Urinary bladder (tissue), 4 donors: ENCODE data around the gene CCDC3. TPM values are rescaled to one million over a fixed set of nuclear protein-coding genes. Genes with fewer than 3 reads are reported as not detected.

ENCODE experiments used
- DNase-seq: peaks from one replicate; pipeline ENCODE4 v3.0.0-alpha.2; 2015; ENCODE audit errors: extremely low spot score
- H3K27ac ChIP-seq: one replicate; pipeline ENCODE4 v1.5.1; 2013; ENCODE audit warnings: low read depth, mild to moderate bottlenecking, moderate library complexity
- H3K36me3 ChIP-seq: one replicate; pipeline ENCODE4 v1.6.1; 2013; ENCODE audit warnings: mild to moderate bottlenecking, moderate library complexity; ENCODE audit not compliant: insufficient read depth
- H3K4me1 ChIP-seq: one replicate; pipeline ENCODE4 v1.6.1; 2013; ENCODE audit warnings: mild to moderate bottlenecking, moderate library complexity; ENCODE audit not compliant: insufficient read depth
- H3K4me3 ChIP-seq: one replicate; pipeline ENCODE4 v1.5.1; 2013; ENCODE audit warnings: low read depth, low read length
- WGBS: extraction: QIAGEN DNeasy Blood & Tissue Kit; methylation state at CpG from one replicate; pipeline ENCODE4 v1.1.7; 2013; 5-methylcytosine and 5-hydroxymethylcytosine counted together
- polyA plus RNA-seq: library from polyadenylated mRNA; stranded (reverse); fragments of 200-250 nt; gene quantifications from one replicate; pipeline ENCODE4 v1.2.3, GENCODE V29; 2013
- total RNA-seq: library from RNA; depleted of rRNA; stranded (reverse); fragments of >200 nt; gene quantifications from one replicate; pipeline ENCODE4 v1.2.3, GENCODE V29; 2014
- donor health status: healthy with polysubstance abuse.
- donor health status: healthy.

CCDC3 gene
- total and polyA plus RNA-seq, 2 donors = 22.5 to 30.6 TPM

GRCh38 chr10:12898271-12898670 is 103.2 kb downstream of the CCDC3 start:
- Histone ChIP-seq H3K27ac (no peak overlapping the region), H3K4me1 (no peaks in the 10 kb centered on the region), H3K36me3 (no peaks in the 10 kb centered on the region), H3K4me3 (no peak overlapping the region)
- 93% methylated on average over 24 of the region's 24 CpGs for WGBS
- DNase-seq = no peak

- 93% methylated on average over 6 of the region's 6 CpGs for WGBS
- H3K36me3 ChIP-seq = no peaks in the 10 kb centered on the region
- H3K4me1 ChIP-seq = no peaks in the 10 kb centered on the region
- no peak overlapping the region for H3K27ac ChIP-seq
- no peak for DNase-seq
- H3K4me3 ChIP-seq = no peak overlapping the region
Observed at GRCh38 chr10:12897278-12897677, 104.2 kb downstream of the CCDC3 start.

- Histone ChIP-seq H3K36me3 (no peaks in the 10 kb centered on the region), H3K27ac (no peak overlapping the region), H3K4me1 (no peaks in the 10 kb centered on the region), H3K4me3 (no peak overlapping the region)
- no peak for DNase-seq
- WGBS = 95% methylated on average over 5 of the region's 5 CpGs
Observed at GRCh38 chr10:12896251-12896650, 105.3 kb downstream of the CCDC3 start.

- Histone ChIP-seq H3K4me3 (no peak overlapping the region), H3K27ac (no peak overlapping the region), H3K36me3 (no peaks in the 10 kb centered on the region), H3K4me1 (no peaks in the 10 kb centered on the region)
- no peak for DNase-seq
Observed at GRCh38 chr10:12892924-12893323, 108.6 kb downstream of the CCDC3 start.

- DNase-seq = no peak
Observed at GRCh38 chr10:12890958-12891357, 110.6 kb downstream of the CCDC3 start.

GRCh38 chr10:12888470-12888869 is 113.0 kb downstream of the CCDC3 start:
- no peaks in the 10 kb centered on the region for H3K4me1 ChIP-seq
- DNase-seq = no peak
- no peak overlapping the region for H3K4me3 ChIP-seq
- no peak overlapping the region for H3K27ac ChIP-seq
- H3K36me3 ChIP-seq = no peaks in the 10 kb centered on the region
- 66% methylated on average over 2 of the region's 2 CpGs for WGBS

More at GRCh38 chr10:12890958-12891357, 110.6 kb downstream of the CCDC3 start:
- Histone ChIP-seq H3K4me3 (no peak overlapping the region), H3K36me3 (no peaks in the 10 kb centered on the region), H3K4me1 (no peaks in the 10 kb centered on the region), H3K27ac (no peak overlapping the region)
- WGBS = 62% methylated on average over 3 of the region's 3 CpGs

GRCh38 chr10:12887780-12888179 is 113.7 kb downstream of the CCDC3 start:
- Histone ChIP-seq H3K36me3 (no peaks in the 10 kb centered on the region), H3K4me1 (no peaks in the 10 kb centered on the region), H3K27ac (no peak overlapping the region), H3K4me3 (no peak overlapping the region)
- no peak for DNase-seq
- WGBS = 71% methylated on average over 3 of the region's 3 CpGs

- DNase-seq = no peak
- WGBS = 85% methylated on average over 6 of the region's 6 CpGs
- no peaks in the 10 kb centered on the region for H3K4me1 ChIP-seq
- H3K4me3 ChIP-seq = no peak overlapping the region
- H3K36me3 ChIP-seq = no peaks in the 10 kb centered on the region
- no peak overlapping the region for H3K27ac ChIP-seq
Observed at GRCh38 chr10:12884851-12885250, 116.7 kb downstream of the CCDC3 start.

GRCh38 chr10:12880423-12880822 is 121.1 kb downstream of the CCDC3 start:
- no peak for DNase-seq
- Histone ChIP-seq H3K4me1 (no peaks in the 10 kb centered on the region), H3K4me3 (no peak overlapping the region), H3K27ac (no peak overlapping the region), H3K36me3 (no peaks in the 10 kb centered on the region)

GRCh38 chr10:12877150-12877549 is 124.4 kb downstream of the CCDC3 start:
- H3K36me3 ChIP-seq = no peaks in the 10 kb centered on the region
- no peak for DNase-seq
- WGBS = 81% methylated on average over 3 of the region's 3 CpGs

GRCh38 chr10:12876266-12876665 is 125.2 kb downstream of the CCDC3 start:
- 93% methylated on average over 5 of the region's 5 CpGs for WGBS
- Histone ChIP-seq H3K36me3 (no peaks in the 10 kb centered on the region), H3K27ac (no peak overlapping the region), H3K4me1 (no peaks in the 10 kb centered on the region), H3K4me3 (no peak overlapping the region)
- no peak for DNase-seq

More at GRCh38 chr10:12877150-12877549, 124.4 kb downstream of the CCDC3 start:
- Histone ChIP-seq H3K4me1 (no peaks in the 10 kb centered on the region), H3K4me3 (no peak overlapping the region), H3K27ac (no peak overlapping the region)

GRCh38 chr10:12875100-12875499 is 126.4 kb downstream of the CCDC3 start:
- H3K27ac ChIP-seq = no peak overlapping the region
- H3K4me3 ChIP-seq = no peak overlapping the region
- no peaks in the 10 kb centered on the region for H3K36me3 ChIP-seq
- no peaks in the 10 kb centered on the region for H3K4me1 ChIP-seq
- peak; percentile 43 for DNase-seq
- WGBS = 31% methylated on average over 5 of the region's 5 CpGs

- WGBS = 95% methylated on average over 6 of the region's 6 CpGs
- Histone ChIP-seq H3K4me1 (no peaks in the 10 kb centered on the region), H3K36me3 (no peaks in the 10 kb centered on the region), H3K27ac (no peak overlapping the region), H3K4me3 (no peak overlapping the region)
- DNase-seq = no peak
Observed at GRCh38 chr10:12874501-12874900, 127.0 kb downstream of the CCDC3 start.

GRCh38 chr10:12873172-12873571 is 128.3 kb downstream of the CCDC3 start:
- H3K4me3 ChIP-seq = no peak overlapping the region
- no peaks in the 10 kb centered on the region for H3K4me1 ChIP-seq
- H3K27ac ChIP-seq = no peak overlapping the region
- no peaks in the 10 kb centered on the region for H3K36me3 ChIP-seq
- 37% methylated on average over 8 of the region's 8 CpGs for WGBS
- DNase-seq = no peak

- Histone ChIP-seq H3K4me1 (no peaks in the 10 kb centered on the region), H3K27ac (no peak overlapping the region), H3K4me3 (no peak overlapping the region), H3K36me3 (no peaks in the 10 kb centered on the region)
- 79% methylated on average over 9 of the region's 9 CpGs for WGBS
- DNase-seq = no peak
Observed at GRCh38 chr10:12872577-12872976, 128.9 kb downstream of the CCDC3 start.
